ENCODE measurements around the gene MAP1LC3B2.
A peak's percentile ranks its signal among the peaks of the same experiment; 100 is the strongest.

- TF ChIP-seq CTCF (IDR thresholded peaks at IDR 0.05): no peak
- no peak for TF ChIP-seq POLR2A (IDR thresholded peaks at IDR 0.05)
- peak in 1 of 3 donors; percentile 34 for TF ChIP-seq POLR2AphosphoS5 (IDR thresholded peaks at IDR 0.05)
These were observed 19.8 kb upstream of the MAP1LC3B2 start for GRCh38 chr12:116539361-116539771.

Data from stomach (tissue), 4 donors.